ENCODE measurements around the gene NXPE1. TPM values are rescaled to one million over a fixed set of nuclear protein-coding genes. Genes with fewer than 3 reads are reported as not detected.
"Not testable (repeated sequence)": the region's sequence is repeated elsewhere in the genome, so short reads cannot be mapped to it uniquely, and the experiment has no call there.

The NXPE1 gene
- total RNA-seq, 6 experiments from 2014 or later = not detected

DNA sequence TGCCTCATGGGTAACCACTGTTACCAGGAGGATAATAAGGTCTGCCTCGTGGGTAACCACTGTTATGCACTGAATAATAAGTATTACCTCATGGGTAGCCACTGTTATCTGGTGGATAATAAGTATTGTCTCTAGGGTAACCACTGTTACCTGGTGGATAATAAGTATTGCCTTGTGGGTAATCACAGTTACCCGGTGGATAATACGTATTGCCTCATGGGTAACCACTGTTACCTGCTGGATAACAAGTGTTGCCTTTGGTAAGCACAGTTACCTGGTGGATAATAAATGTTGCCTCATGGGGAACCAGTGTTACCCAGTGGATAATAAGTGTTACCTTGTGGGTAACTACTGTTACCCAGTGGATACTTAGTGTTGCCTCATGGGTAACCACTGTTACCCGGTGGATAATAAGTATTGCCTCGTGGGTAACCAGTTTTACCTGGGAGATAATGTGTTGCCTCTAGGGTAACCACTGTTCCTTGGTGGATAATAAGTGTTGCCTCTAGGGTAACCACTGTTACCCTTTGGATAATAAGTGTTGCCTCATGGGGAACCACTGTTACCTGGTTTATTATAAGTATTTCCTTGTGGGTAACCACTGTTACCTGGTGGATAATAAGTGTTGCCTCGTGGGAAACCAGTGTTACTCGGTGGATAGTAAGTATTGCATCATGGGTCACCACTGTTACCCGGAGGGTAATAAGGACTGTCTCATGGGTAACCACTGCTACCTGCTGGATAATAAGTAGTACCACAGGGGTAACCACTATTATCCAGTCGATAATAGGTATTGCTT, 46.5 kb upstream of the NXPE1 start:
- TF ChIP-seq, protein P1, sequence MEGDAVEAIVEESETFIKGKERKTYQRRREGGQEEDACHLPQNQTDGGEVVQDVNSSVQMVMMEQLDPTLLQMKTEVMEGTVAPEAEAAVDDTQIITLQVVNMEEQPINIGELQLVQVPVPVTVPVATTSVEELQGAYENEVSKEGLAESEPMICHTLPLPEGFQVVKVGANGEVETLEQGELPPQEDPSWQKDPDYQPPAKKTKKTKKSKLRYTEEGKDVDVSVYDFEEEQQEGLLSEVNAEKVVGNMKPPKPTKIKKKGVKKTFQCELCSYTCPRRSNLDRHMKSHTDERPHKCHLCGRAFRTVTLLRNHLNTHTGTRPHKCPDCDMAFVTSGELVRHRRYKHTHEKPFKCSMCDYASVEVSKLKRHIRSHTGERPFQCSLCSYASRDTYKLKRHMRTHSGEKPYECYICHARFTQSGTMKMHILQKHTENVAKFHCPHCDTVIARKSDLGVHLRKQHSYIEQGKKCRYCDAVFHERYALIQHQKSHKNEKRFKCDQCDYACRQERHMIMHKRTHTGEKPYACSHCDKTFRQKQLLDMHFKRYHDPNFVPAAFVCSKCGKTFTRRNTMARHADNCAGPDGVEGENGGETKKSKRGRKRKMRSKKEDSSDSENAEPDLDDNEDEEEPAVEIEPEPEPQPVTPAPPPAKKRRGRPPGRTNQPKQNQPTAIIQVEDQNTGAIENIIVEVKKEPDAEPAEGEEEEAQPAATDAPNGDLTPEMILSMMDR (IDR thresholded peaks at IDR 0.05) = peak; percentile 22 to 36 (median 28)
- TF ChIP-seq POLR2A (IDR thresholded peaks at IDR 0.05) = no peak
- Histone ChIP-seq H3K9me3 (no peaks in the 10 kb centered on the region), H3K27ac (no peak overlapping the region), H3K36me3 (no peaks in the 10 kb centered on the region), H3K4me3 (no peak overlapping the region), H3K27me3 (no peaks in the 10 kb centered on the region), H3K4me1 (no peaks in the 10 kb centered on the region)
- intact Hi-C loops (cut with DNase I) = no loop called here
- DNase-seq = no peak
- ATAC-seq = peak; percentile 40 to 81 (median 68)
- 58% methylated on average over 4 of the region's 9 CpGs for WGBS (ENCODE audit: insufficient coverage, low coverage, low lambda C conversion rate, missing lambda C conversion rate)

DNA sequence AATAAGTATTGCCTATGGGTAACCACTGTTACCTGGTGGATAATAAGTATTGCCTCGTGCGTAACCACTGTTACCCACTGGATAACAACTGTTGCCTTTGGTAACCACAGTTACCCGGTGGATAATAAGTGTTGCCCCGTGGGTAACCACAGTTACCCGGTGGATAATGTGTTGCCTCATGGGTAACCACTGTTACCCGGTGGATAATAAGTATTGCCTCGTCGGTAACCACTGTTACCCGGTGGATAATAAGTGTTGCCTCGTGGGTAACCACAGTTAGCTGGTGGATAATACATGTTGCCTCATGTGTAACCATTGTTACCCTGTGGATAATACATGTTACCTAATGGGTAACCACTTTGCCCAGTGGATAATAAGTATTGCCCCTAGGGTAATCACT, 45.7 kb upstream of the NXPE1 start:
- no peak for DNase-seq
- 75% methylated on average over 9 of the region's 10 CpGs for WGBS (ENCODE audit: insufficient coverage, low coverage, low lambda C conversion rate, missing lambda C conversion rate)
- no peaks in the 10 kb centered on the region for H3K36me3 ChIP-seq

DNA sequence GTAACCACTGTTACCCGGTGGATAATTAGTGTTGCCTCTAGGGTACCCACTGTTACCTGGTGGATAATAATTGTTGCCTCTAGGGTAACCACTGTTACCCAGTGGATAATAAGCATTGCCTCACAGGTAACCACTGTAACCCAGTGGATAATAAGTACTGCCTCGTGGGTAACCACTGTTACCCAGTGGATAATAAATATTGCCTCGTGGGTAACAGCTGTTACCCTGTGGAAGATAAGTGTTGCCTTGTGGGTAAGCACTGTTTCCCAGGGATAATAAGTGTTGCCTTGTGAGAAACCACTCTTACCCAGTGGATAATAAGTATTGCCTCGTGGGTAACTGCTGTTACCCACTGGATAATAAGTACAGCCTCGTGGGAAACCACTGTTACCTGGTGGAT, 45.2 kb upstream of the NXPE1 start:
- no peak for ATAC-seq
- WGBS (ENCODE audit: insufficient coverage, low coverage, low lambda C conversion rate, missing lambda C conversion rate) = 54% methylated on average over 5 of the region's 5 CpGs
- Histone ChIP-seq H3K27me3 (no peaks in the 10 kb centered on the region), H3K4me3 (no peak overlapping the region), H3K9me3 (no peaks in the 10 kb centered on the region), H3K36me3 (no peaks in the 10 kb centered on the region), H3K4me1 (no peaks in the 10 kb centered on the region), H3K27ac (no peak overlapping the region)
- TF ChIP-seq, protein P1 (IDR thresholded peaks at IDR 0.05) = no peak
- no peak for TF ChIP-seq POLR2A (IDR thresholded peaks at IDR 0.05)
- intact Hi-C loops (cut with DNase I) = no loop called here
- no peak for DNase-seq

More for the DNA sequence above, 45.7 kb upstream of the NXPE1 start:
- H3K27me3 ChIP-seq = no peaks in the 10 kb centered on the region
- TF ChIP-seq, protein P1 (IDR thresholded peaks at IDR 0.05) = no peak
- TF ChIP-seq POLR2A (IDR thresholded peaks at IDR 0.05) = no peak
- H3K4me1 ChIP-seq = no peaks in the 10 kb centered on the region
- intact Hi-C loops (cut with DNase I) = no loop called here
- H3K9me3 ChIP-seq = no peaks in the 10 kb centered on the region
- H3K4me3 ChIP-seq = no peak overlapping the region
- no peak for ATAC-seq
- no peak overlapping the region for H3K27ac ChIP-seq

DNA sequence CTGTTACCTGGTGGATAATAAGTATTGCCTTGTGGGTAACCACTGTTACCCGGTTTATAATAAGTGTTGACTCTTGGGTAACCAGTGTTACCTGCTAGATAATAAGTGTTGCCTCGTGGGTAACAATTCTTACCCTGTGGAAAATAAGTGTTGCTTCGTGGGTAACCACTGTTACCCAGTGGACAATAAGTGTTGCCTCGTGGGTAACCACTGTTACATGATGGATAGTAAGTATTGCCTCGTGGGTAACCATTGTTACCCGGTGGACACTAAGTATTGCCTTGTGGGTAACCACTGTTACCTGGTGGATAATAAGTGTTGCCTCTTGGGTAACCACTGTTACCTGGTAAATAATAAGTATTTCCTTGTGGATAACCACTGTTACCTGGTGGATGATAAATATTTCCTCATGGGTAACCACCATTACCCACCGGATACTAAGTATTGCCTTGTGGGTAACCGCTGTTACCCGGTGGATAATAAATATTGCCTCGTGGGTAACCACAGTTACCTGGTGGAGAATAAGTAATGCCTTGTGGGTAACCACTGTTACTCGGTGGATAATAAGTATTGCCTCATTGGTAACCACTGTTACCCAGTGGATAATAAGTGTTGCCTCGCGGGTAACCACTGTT, 44.6 kb upstream of the NXPE1 start:
- H3K36me3 ChIP-seq = no peaks in the 10 kb centered on the region
- ATAC-seq (no peak), DNase-seq (no peak)
- H3K9me3 ChIP-seq = no peaks in the 10 kb centered on the region
- no peak overlapping the region for H3K27ac ChIP-seq
- no peaks in the 10 kb centered on the region for H3K27me3 ChIP-seq
- 77% methylated on average over 12 of the region's 13 CpGs for WGBS (ENCODE audit: insufficient coverage, low coverage, low lambda C conversion rate, missing lambda C conversion rate)
- no peak for TF ChIP-seq POLR2A (IDR thresholded peaks at IDR 0.05)
- TF ChIP-seq, protein P1 (IDR thresholded peaks at IDR 0.05) = no peak
- no peak overlapping the region for H3K4me3 ChIP-seq
- intact Hi-C loops (cut with DNase I) = no loop called here
- no peaks in the 10 kb centered on the region for H3K4me1 ChIP-seq

DNA sequence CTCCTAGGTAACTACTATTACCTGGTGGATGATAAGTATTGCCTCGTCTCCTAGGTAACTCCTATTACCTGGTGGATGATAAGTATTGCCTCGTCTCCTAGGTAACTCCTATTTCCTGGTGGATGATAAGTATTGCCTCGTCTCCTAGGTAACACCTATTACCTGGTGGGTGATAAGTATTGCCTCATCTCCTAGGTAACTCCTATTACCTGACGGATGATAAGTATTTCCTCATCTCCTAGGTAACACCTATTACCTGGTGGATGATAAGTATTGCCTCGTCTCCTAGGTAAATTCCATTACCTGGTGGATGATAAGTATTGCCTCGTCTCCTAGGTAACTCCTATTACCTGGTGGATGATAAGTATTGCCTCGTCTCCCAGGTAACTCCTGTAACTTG, 43.5 kb upstream of the NXPE1 start:
- H3K9me3 ChIP-seq; DNase-seq; H3K27ac ChIP-seq; ATAC-seq; H3K27me3 ChIP-seq; intact Hi-C loops (cut with DNase I); H3K4me3 ChIP-seq; H3K4me1 ChIP-seq; H3K36me3 ChIP-seq: not testable (repeated sequence)
- 68% methylated on average over 5 of the region's 7 CpGs for WGBS (ENCODE audit: insufficient coverage, low coverage, low lambda C conversion rate, missing lambda C conversion rate)

Data from right lobe of liver (tissue), 6 donors.